Measurements from ENCODE around the gene L1CAM.

L1CAM gene

DNA sequence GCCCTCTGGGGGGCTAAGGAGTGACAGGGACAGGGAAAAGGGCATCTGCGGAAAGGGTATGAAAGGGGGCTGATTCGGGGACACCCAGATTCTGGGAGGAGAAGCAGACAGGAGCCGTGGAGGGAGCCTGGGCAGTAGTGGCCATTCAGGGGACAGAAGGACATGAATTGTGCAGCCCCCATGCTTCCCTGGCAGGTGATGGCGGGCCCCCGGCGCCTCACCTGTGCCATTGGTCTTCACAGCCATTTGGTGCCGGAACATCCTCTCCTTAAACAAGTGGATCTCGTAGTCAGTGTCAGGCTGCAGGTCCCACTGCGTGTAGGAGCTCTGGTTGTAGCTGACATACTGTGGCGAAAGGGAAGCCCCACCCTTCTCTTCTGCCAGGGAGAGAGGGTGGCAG, 21.9 kb downstream of the L1CAM start:
- Mint-ChIP-seq H3K27ac (no peak overlapping the region), H3K27me3 (peaks cover 25% of the 10 kb centered on the region), H3K4me1 (ENCODE audit: low read depth) (no peaks in the 10 kb centered on the region), H3K9me3 (no peaks in the 10 kb centered on the region), H3K36me3 (ENCODE audit: low read depth) (no peaks in the 10 kb centered on the region), H3K4me3 (no peak overlapping the region)
- intact Hi-C loops (cut with micrococcal nuclease): no loop called here

DNA sequence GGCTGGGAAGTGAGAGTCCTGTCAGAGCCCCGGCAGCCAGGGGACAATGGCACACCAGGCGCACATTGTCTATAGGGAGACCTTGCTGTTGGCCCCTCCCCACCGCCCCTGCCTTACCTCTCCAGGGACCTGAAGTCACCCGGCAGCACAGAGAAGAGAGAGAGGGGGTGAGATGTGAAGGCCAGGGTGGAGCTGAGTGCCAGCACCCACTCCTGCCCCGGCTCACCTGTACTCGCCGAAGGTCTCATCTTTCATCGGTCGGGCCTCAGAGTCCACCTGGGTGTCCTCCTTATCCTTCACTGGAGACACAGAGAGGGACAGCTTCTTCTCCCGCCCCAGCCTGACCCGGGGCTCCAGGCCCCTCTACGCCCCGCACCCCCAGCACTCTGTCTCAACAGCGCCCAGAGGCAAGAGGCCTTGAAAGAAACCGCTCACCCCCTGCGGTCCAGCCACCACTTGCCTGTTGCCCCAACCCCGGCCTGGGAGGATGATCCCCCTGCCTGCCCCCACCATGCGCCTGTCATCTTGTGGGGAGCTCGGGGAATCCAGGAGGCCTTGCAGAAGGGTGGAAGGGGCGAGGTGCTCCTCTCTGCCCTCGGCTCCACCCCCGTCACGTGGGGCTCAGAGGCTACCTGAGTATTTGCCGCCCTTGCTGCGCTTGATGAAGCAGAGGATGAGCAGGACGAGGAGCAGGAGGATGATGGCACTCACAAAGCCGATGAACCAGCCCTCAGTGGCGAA, 22.6 kb downstream of the L1CAM start:
- Mint-ChIP-seq H3K9me3 (no peaks in the 10 kb centered on the region), H3K27me3 (peaks cover 25% of the 10 kb centered on the region), H3K36me3 (ENCODE audit: low read depth) (no peaks in the 10 kb centered on the region), H3K4me3 (no peak overlapping the region), H3K27ac (no peak overlapping the region), H3K4me1 (ENCODE audit: low read depth) (no peaks in the 10 kb centered on the region)
- intact Hi-C loops (cut with micrococcal nuclease): no loop called here

GRCh38 chrX:153862369-153863250, 23.4 kb downstream of the L1CAM start:
- Mint-ChIP-seq H3K9me3 (no peaks in the 10 kb centered on the region), H3K4me1 (ENCODE audit: low read depth) (no peaks in the 10 kb centered on the region), H3K27ac (no peak overlapping the region), H3K27me3 (peaks cover 32% of the 10 kb centered on the region), H3K36me3 (ENCODE audit: low read depth) (no peaks in the 10 kb centered on the region), H3K4me3 (no peak overlapping the region)
- intact Hi-C loops (cut with micrococcal nuclease): no loop called here

DNA sequence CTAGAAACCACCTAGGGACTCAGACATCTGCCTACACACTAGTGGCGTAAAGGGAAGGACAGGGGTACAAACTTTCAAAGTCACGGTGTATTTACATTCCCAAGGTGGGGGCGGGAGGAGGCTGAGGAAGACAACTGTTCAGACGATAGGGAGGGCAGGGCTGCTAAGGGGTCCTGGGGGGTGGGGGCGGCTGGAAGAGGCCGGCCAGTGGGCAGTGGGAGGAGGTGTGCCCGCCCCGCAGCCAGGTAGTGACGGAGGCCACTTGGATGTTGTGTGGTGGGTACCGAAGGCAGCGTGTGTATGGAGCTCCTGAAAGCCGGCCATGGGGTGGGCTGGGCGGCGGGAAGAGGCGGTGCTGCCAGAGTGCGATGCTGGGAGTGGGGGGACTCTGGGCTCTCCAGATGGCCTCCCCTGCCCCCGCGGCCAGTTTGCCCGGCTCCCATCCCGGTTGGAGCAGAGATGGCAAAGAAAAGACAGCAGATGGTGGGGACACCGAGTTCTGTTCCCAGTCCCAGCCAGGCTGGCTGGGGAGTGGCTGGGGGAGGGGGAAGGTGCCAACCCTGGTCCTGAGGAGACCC, 24.2 kb downstream of the L1CAM start:
- no peak overlapping the region for H3K27ac Mint-ChIP-seq
- no peak overlapping the region for H3K4me3 Mint-ChIP-seq
- no peaks in the 10 kb centered on the region for H3K9me3 Mint-ChIP-seq
- peaks cover 39% of the 10 kb centered on the region for H3K27me3 Mint-ChIP-seq
- H3K36me3 Mint-ChIP-seq (ENCODE audit: low read depth): no peaks in the 10 kb centered on the region
- intact Hi-C loops (cut with micrococcal nuclease): no loop called here
- no peaks in the 10 kb centered on the region for H3K4me1 Mint-ChIP-seq (ENCODE audit: low read depth)

GRCh38 chrX:153861151-153861550, 24.8 kb downstream of the L1CAM start:
- no peak overlapping the region for H3K4me3 Mint-ChIP-seq
- intact Hi-C loops (cut with micrococcal nuclease): no loop called here
- H3K27ac Mint-ChIP-seq: no peak overlapping the region
- H3K9me3 Mint-ChIP-seq: no peaks in the 10 kb centered on the region
- peaks cover 42% of the 10 kb centered on the region for H3K27me3 Mint-ChIP-seq
- no peaks in the 10 kb centered on the region for H3K4me1 Mint-ChIP-seq (ENCODE audit: low read depth)
- no peaks in the 10 kb centered on the region for H3K36me3 Mint-ChIP-seq (ENCODE audit: low read depth)

DNA sequence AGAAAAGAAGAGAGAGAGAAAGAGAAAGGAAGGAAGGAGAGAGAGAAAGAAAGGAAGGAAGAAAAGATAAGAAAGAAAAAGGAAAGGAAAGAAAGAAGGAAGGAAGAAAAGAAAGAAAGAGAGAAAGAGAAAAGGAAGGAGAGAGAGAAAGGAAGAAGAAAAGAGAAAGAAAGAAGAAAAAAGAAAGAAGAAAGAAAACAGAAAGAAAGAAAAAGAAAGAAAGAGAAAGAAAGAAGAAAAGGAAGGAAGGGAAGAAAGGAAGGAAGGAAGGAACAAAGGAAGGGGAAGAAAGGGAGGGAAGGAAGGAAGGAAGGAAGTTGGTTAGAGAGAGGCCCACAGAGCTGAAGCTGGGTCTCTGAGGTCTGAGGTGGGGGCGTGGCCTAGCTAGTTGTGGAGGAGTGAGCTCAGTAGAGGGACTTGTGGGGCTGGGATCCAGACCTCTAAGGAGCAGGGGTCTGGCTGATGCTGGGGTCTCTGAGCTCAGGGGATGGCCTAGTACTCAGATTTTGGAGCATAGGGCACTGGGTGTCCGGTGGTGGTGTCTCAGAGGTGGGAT, 28.5 kb downstream of the L1CAM start:
- Mint-ChIP-seq H3K4me1 (ENCODE audit: low read depth) (no peaks in the 10 kb centered on the region), H3K27ac (no peak overlapping the region), H3K4me3 (no peak overlapping the region), H3K27me3 (peaks cover 38% of the 10 kb centered on the region), H3K36me3 (ENCODE audit: low read depth) (no peaks in the 10 kb centered on the region), H3K9me3 (no peaks in the 10 kb centered on the region)
- intact Hi-C loops (cut with micrococcal nuclease): no loop called here

- Mint-ChIP-seq H3K4me1 (ENCODE audit: low read depth) (no peaks in the 10 kb centered on the region), H3K27me3 (peaks cover 41% of the 10 kb centered on the region), H3K4me3 (no peak overlapping the region), H3K27ac (no peak overlapping the region), H3K9me3 (no peaks in the 10 kb centered on the region), H3K36me3 (ENCODE audit: low read depth) (no peaks in the 10 kb centered on the region)
- intact Hi-C loops (cut with micrococcal nuclease): no loop called here
Observed at GRCh38 chrX:153854702-153855101, 31.3 kb downstream of the L1CAM start.

- intact Hi-C loops (cut with micrococcal nuclease): no loop called here
- no peaks in the 10 kb centered on the region for H3K4me1 Mint-ChIP-seq (ENCODE audit: low read depth)
- no peaks in the 10 kb centered on the region for H3K9me3 Mint-ChIP-seq
- H3K36me3 Mint-ChIP-seq (ENCODE audit: low read depth): no peaks in the 10 kb centered on the region
- no peak overlapping the region for H3K4me3 Mint-ChIP-seq
- H3K27ac Mint-ChIP-seq: no peak overlapping the region
- peaks cover 34% of the 10 kb centered on the region for H3K27me3 Mint-ChIP-seq
Observed at GRCh38 chrX:153853902-153854267, 32.1 kb downstream of the L1CAM start.

- Mint-ChIP-seq H3K4me3 (no peak overlapping the region), H3K27ac (no peak overlapping the region), H3K4me1 (ENCODE audit: low read depth) (no peaks in the 10 kb centered on the region), H3K9me3 (no peaks in the 10 kb centered on the region), H3K36me3 (ENCODE audit: low read depth) (no peaks in the 10 kb centered on the region), H3K27me3 (peaks cover 33% of the 10 kb centered on the region)
- intact Hi-C loops (cut with micrococcal nuclease): no loop called here
Observed at GRCh38 chrX:153853180-153853901, 32.6 kb downstream of the L1CAM start.

GRCh38 chrX:153851981-153852380, 34.0 kb downstream of the L1CAM start:
- H3K9me3 Mint-ChIP-seq: no peaks in the 10 kb centered on the region
- H3K36me3 Mint-ChIP-seq (ENCODE audit: low read depth): no peaks in the 10 kb centered on the region
- H3K4me3 Mint-ChIP-seq: no peak overlapping the region
- no peaks in the 10 kb centered on the region for H3K4me1 Mint-ChIP-seq (ENCODE audit: low read depth)
- H3K27me3 Mint-ChIP-seq: peaks cover 22% of the 10 kb centered on the region
- H3K27ac Mint-ChIP-seq: no peak overlapping the region
- intact Hi-C loops (cut with micrococcal nuclease): no loop called here

GRCh38 chrX:153848325-153848724, 37.6 kb downstream of the L1CAM start:
- Mint-ChIP-seq H3K9me3 (no peaks in the 10 kb centered on the region), H3K27ac (no peak overlapping the region), H3K36me3 (ENCODE audit: low read depth) (no peaks in the 10 kb centered on the region), H3K4me3 (no peak overlapping the region), H3K27me3 (peaks cover 26% of the 10 kb centered on the region), H3K4me1 (ENCODE audit: low read depth) (no peaks in the 10 kb centered on the region)
- intact Hi-C loops (cut with micrococcal nuclease): no loop called here

DNA sequence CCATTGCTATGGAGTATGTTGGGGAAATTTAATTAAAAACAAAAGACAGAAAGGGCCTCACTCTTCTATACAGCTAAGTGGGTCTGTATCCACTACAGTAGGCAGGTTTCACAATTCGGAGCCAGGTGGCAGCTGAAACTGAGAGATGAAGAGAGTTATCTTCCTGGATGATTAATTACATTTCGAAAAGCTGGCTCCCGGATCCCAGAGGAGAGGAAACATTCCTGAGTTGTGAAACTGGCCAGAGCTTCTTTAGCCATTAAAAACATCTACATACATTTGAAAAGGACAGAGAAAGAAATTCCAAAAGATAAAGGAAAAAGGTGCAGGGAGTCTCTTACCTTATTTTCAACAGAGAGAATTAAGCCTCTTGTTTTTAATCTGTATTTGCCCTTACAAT, 40.1 kb downstream of the L1CAM start:
- intact Hi-C loops (cut with micrococcal nuclease): no loop called here
- H3K4me1 Mint-ChIP-seq (ENCODE audit: low read depth): no peaks in the 10 kb centered on the region
- H3K27me3 Mint-ChIP-seq: peaks cover 27% of the 10 kb centered on the region
- H3K9me3 Mint-ChIP-seq: no peaks in the 10 kb centered on the region
- no peaks in the 10 kb centered on the region for H3K36me3 Mint-ChIP-seq (ENCODE audit: low read depth)
- H3K27ac Mint-ChIP-seq: no peak overlapping the region
- H3K4me3 Mint-ChIP-seq: no peak overlapping the region

- Mint-ChIP-seq H3K36me3 (ENCODE audit: low read depth) (no peaks in the 10 kb centered on the region), H3K4me1 (ENCODE audit: low read depth) (no peaks in the 10 kb centered on the region), H3K27ac (no peak overlapping the region), H3K27me3 (peaks cover 26% of the 10 kb centered on the region), H3K4me3 (no peak overlapping the region), H3K9me3 (no peaks in the 10 kb centered on the region)
- intact Hi-C loops (cut with micrococcal nuclease): no loop called here
Observed at GRCh38 chrX:153845195-153845594, 40.8 kb downstream of the L1CAM start.

All from dendritic cell treated with granulocyte-macrophage colony-stimulating factor and Interleukin-4, amounts not matched to agents 40 ng/mL and 50 ng/mL, for 4 days (primary cell).